ENCODE measurements around the gene KRT85.

The KRT85 gene

GRCh38 chr12:52338241-52338960, 28.9 kb downstream of the KRT85 start:
- H3K4me3 ChIP-seq (ENCODE audit: low read length) = no peak overlapping the region
- no peak for TF ChIP-seq ZNF274 (IDR thresholded peaks at IDR 0.05; ENCODE audit: low read depth, low read length)

DNA sequence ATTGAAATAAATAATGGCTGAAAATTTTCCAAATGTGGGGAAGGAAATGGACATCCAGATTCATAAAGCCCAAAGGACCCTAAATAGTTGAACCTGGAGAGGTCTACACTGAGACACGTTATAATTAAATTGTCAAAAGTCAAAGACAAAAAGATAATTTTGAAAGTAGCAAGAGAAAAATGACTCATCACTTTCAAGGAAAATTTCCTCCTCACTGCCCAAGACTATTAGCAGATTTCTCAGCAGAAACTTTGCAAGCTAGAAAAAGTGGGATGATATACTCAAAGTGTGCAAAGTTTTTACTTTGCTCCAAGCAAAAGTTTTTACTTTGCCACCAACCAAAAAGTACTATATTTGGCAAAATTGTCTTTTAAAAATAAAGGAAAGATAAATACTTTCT, 30.2 kb downstream of the KRT85 start:
- H3K4me3 ChIP-seq (ENCODE audit: low read length) = no peak overlapping the region
- TF ChIP-seq ZNF274 (IDR thresholded peaks at IDR 0.05; ENCODE audit: low read depth, low read length) = no peak

- no peak overlapping the region for H3K4me3 ChIP-seq (ENCODE audit: low read length)
- no peak for TF ChIP-seq ZNF274 (IDR thresholded peaks at IDR 0.05; ENCODE audit: low read depth, low read length)
Measured at GRCh38 chr12:52336641-52337040, 30.6 kb downstream of the KRT85 start.

DNA sequence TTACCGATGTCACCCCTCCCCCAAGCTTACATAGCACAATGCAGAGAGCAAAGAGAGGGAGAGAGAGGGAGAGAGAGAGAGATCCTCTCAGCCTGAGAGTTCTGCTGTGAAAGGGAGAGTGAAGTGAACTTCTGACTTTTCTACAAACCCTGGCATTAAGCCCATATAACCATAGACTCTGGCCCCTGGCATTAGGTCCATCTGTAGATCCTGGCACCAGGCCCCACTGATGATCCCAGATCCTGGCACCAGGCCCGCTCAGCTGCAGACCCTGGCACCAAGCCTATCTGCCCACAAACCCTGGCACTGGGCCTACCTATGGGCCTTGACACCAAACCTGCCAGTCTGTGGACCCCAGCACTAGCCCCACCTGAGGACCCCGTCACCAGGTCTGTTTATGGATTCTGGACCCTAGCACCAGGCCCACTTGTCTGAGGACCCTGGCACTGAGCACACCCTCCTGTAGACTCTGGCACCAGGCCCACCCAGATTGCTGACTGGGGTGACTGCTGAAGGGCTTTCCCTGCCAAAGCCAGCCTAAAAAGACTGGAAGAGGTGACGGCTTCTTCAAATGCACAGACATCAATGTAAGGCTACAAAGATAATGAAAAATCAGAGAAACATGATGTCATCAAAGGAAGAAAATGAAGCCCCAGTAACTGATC, 31.6 kb downstream of the KRT85 start:
- no peak overlapping the region for H3K4me3 ChIP-seq (ENCODE audit: low read length)

DNA sequence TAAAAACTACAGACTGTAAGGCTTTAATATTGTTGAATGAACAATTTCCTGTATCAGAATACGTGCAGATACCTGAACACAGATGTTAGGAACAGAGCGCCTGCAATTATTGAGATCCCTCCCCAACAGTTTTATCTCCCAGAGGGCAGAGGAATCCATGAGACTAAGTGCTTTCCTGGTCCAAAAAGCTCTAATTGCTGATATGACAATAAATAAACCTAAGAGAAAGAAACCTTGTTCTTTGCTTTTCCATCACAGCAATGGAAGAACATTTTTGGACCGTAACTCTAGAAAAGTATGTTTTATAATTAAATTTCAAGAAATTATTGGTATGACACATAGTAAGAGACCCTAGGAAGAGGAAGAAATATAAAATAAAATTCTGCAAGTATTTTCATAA, 33.1 kb downstream of the KRT85 start:
- no peak for TF ChIP-seq ZNF274 (IDR thresholded peaks at IDR 0.05; ENCODE audit: low read depth, low read length)
- no peak overlapping the region for H3K4me3 ChIP-seq (ENCODE audit: low read length)

More for the DNA sequence above, 31.6 kb downstream of the KRT85 start:
- no peak for TF ChIP-seq ZNF274 (IDR thresholded peaks at IDR 0.05; ENCODE audit: low read depth, low read length)

GRCh38 chr12:52333321-52333720, 34.0 kb downstream of the KRT85 start:
- H3K4me3 ChIP-seq (ENCODE audit: low read length) = no peak overlapping the region
- TF ChIP-seq ZNF274 (IDR thresholded peaks at IDR 0.05; ENCODE audit: low read depth, low read length) = no peak

DNA sequence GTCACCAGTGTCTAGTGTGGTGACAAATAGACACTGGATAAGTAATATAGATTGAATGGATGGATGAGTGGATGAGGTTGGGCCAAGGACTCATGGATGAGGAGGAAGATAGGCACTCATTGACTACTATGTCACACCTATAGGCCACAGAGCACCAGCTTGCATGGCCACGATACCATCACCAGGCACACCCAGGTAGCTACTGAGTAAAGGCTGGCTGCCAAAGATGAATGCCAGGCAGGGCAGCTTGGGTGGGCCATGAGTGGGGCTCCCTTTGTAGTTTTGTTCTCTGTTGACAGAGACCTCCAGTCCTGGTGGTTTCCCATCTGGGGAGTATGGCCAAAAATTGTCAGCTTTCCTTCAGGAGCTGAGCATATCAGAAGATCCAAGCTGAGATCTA, 34.9 kb downstream of the KRT85 start:
- no peak for TF ChIP-seq ZNF274 (IDR thresholded peaks at IDR 0.05; ENCODE audit: low read depth, low read length)
- H3K4me3 ChIP-seq (ENCODE audit: low read length) = no peak overlapping the region

DNA sequence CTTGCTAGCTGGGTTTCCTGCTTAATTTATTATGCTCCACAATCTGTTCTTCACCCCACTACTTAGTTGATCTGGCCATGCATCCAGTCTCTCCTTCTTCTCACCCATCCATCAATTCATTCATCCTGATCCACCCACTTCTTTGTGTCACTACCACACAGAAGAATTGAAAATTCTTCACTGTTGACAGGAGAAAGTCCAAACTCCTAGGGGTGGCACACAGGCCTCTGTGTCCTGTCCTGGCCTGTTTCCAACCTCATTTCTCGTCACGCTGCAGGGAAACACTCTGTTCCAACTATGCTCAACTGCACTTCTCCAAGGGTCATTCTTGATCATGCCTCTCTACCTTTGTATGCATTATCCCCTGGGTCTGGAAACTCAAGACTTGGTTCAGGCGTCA, 35.4 kb downstream of the KRT85 start:
- TF ChIP-seq ZNF274 (IDR thresholded peaks at IDR 0.05; ENCODE audit: low read depth, low read length) = no peak

DNA sequence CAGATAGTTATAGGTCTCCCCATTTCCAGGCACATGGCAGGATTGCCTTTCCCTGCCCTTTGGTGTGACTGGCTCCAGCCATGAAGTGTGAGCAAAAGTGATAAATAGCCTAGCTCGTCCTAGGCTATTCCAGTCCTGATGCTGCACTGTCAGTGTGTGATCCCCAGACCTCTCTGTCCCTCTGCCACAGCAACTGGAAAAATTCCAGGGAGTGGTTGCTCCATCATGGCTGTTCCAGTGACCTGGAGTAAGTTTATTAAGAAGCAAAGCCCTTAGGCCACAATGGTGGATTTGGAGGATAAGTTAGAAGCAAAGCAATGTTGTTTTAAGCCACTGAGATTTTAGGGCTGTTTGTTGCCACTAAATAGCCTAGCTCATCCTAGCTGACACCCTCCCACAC, 36.2 kb downstream of the KRT85 start:
- no peak overlapping the region for H3K4me3 ChIP-seq (ENCODE audit: low read length)
- TF ChIP-seq ZNF274 (IDR thresholded peaks at IDR 0.05; ENCODE audit: low read depth, low read length) = no peak

More for the DNA sequence above, 35.4 kb downstream of the KRT85 start:
- H3K4me3 ChIP-seq (ENCODE audit: low read length) = no peak overlapping the region

DNA sequence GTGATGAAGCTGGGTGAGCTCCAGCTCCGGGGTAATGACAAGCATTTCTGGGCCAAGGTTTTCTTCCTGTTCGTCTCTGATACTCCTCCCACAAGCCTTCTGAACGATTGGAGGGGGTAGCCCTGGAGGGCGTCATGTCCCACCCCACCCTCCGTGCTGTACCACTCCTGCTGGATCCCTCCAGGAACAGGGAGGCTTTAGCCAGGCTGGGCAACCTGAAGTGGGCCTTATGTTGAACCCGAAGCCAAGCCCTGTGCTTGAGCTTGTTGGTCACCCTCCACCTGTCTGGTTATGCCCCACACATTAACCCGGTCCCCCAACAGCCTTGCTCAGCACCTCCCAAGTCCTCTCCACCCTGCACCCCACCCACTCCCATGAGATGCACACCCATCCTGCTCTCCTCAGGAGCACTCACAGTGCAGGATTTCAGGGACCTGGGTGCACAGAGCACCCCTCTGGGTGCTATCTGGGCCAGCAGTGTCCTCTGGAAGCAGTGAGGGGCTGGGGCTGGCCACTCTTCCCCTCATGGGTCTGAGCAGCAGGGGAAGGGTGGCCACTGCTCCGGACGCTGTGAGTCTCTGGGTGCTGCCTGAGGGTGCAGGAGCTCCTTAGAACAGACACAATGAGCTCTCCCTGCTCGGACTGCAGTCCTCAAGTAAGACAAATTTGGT, 39.3 kb downstream of the KRT85 start:
- TF ChIP-seq ZNF274 (IDR thresholded peaks at IDR 0.05; ENCODE audit: low read depth, low read length) = no peak
- H3K4me3 ChIP-seq (ENCODE audit: low read length) = no peak overlapping the region

DNA sequence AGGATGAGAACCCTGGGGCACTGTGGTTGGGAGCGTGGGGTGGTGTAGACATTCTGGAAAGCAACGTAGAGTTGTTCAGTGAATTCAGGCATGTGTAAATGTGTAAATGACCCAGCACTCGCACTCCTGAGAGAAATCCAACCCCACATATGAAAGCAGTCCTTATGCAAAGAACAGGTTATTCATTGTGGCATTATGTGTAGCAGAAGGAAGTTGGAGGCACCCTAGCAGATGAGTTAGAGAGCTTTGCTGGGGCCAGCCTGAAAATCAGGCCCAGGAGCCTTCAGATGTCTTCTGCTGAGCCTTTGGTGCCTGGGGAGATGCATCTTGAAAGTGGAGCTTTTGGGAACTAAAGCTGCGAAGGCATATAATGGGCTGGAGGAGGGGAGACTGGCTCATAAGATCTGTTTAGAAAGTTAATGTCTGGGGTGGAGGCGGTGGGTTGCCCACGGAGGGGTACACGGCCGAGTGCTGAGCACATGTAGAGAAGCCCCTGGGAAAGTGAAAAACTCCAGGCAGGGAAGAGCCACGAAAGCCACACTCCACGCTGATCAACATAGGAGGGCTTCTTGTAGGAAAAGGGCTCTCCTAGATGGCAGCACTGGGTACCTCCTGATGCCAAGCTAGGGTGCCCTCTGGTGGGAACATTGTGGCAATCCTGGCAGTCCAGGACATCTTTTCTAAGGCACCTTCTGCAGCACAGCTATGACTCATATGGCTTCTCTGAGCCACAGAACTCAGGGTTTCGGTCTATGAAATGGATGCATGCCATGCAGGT, 40.0 kb downstream of the KRT85 start:
- no peak overlapping the region for H3K4me3 ChIP-seq (ENCODE audit: low read length)
- TF ChIP-seq ZNF274 (IDR thresholded peaks at IDR 0.05; ENCODE audit: low read depth, low read length) = no peak

DNA sequence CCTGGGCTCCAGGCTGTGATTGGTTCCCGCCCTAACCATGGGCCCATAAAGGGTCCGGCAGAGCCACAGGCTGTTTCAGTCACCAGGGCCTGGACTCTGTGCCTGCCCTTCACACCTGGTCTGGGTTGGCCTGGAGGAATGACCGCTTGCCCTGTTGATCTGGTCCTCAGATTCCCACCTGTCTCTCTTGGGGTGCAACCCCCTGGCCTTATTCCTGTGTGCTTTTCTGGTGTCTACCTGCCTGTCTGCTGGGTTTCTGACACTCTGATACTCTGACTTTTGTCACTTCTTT, 43.2 kb downstream of the KRT85 start:
- no peak for TF ChIP-seq ZNF274 (IDR thresholded peaks at IDR 0.05; ENCODE audit: low read depth, low read length)
- no peak overlapping the region for H3K4me3 ChIP-seq (ENCODE audit: low read length)

GRCh38 chr12:52323416-52324152, 43.7 kb downstream of the KRT85 start:
- TF ChIP-seq ZNF274 (IDR thresholded peaks at IDR 0.05; ENCODE audit: low read depth, low read length) = no peak
- H3K4me3 ChIP-seq (ENCODE audit: low read length) = no peak overlapping the region

DNA sequence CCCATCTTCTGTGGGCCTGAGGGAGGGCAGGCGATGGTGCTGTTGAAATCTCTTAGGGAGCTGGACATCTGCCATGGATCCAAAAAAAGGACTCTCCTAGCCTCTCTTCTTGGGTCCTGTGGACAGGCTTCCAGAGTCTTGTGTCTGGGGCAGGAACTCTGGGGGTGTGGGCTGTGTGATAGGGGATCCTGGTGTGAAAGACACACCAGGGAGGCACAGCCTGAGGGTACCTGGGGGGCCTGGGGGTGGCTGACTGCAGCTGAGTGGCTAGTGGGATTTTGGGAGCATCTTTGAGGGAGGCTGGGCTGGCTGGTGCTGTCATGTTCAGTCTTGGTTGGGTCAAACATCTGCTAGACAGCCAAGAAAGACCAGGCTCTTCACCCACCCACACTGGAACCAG, 44.3 kb downstream of the KRT85 start:
- no peak for TF ChIP-seq ZNF274 (IDR thresholded peaks at IDR 0.05; ENCODE audit: low read depth, low read length)
- no peak overlapping the region for H3K4me3 ChIP-seq (ENCODE audit: low read length)

Data from GM08714 (cell line).